Measurements from ENCODE around the gene RPUSD1. TPM values are rescaled to one million over a fixed set of nuclear protein-coding genes. Genes with fewer than 3 reads are reported as not detected.

The RPUSD1 gene
- total RNA-seq, 1 experiment from 2014 or later = 48.6 TPM

DNA sequence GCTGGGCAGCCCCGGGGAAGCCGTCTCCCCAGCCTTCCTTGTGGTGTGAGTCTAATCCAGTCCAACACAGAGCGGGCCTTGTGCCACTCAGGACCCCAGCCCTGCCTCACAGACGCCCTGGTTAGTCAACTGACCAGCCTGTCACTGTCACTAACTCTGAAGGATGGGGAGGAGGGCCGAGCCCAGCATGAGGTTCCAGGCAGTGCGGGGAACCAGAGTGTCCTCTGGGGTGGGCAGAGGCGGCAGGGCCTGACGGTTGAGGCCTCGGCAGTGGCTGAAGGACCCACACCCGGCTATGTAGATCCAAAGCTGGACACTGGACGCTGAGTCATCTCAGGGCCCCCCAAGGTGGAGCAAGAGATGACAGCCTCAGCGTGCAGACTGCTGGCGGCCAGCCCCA is 8.6 kb downstream of the RPUSD1 start:
- H3K27me3 Mint-ChIP-seq (ENCODE audit: low read depth) = peaks cover 31% of the 10 kb centered on the region
- Histone ChIP-seq H2BK5ac (ENCODE audit: insufficient read length, low read length) (no peak overlapping the region), H3K9me3 (ENCODE audit: control insufficient read depth, low read depth, low read length) (no peaks in the 10 kb centered on the region), H4K8ac (replicated peaks; ENCODE audit: insufficient read length, low read depth, low read length) (no peak overlapping the region), H3K23ac (ENCODE audit: insufficient read length, low read depth, low read length) (no peak overlapping the region), H2BK15ac (ENCODE audit: low read depth, low read length) (no peak overlapping the region), H3K56ac (ENCODE audit: insufficient read length, low read depth, low read length) (no peak overlapping the region), H2BK12ac (ENCODE audit: insufficient read length, low read depth, low read length) (no peak overlapping the region), H4K20me1 (ENCODE audit: control insufficient read depth, insufficient read depth, insufficient read length) (peaks cover 3% of the 10 kb centered on the region), H3K9ac (ENCODE audit: extremely low read depth, insufficient read length, low read length) (no peak overlapping the region), H3K14ac (ENCODE audit: insufficient read depth, low read length) (no peak overlapping the region), H4K91ac (ENCODE audit: insufficient read length, low read depth, low read length) (no peak overlapping the region), H3K4me2 (ENCODE audit: insufficient read depth, insufficient read length, low read length) (no peak overlapping the region), H3K79me1 (ENCODE audit: insufficient read depth, low read depth, low read length, poor library complexity, severe bottlenecking) (no peaks in the 10 kb centered on the region), H2BK120ac (ENCODE audit: low read depth, low read length, poor library complexity, severe bottlenecking) (no peak overlapping the region), H3K23me2 (ENCODE audit: insufficient read length, low read depth, low read length, poor library complexity, severe bottlenecking) (no peaks in the 10 kb centered on the region), H3K4me1 (ENCODE audit: insufficient read depth, low read length) (no peaks in the 10 kb centered on the region), H2AK5ac (ENCODE audit: insufficient read length, low read length) (no peak overlapping the region), H2BK20ac (ENCODE audit: low read depth, low read length, poor library complexity, severe bottlenecking) (no peak overlapping the region), H3K18ac (ENCODE audit: insufficient read length, low read depth, low read length) (no peak overlapping the region), H3K27ac (ENCODE audit: insufficient read length, low read depth, low read length) (no peak overlapping the region), H3K27me3 (ENCODE audit: insufficient read depth, low read length) (no peaks in the 10 kb centered on the region; the same call in 1 of the 2 replicates), H3K79me2 (ENCODE audit: insufficient read depth, low read length) (no peaks in the 10 kb centered on the region), H2AFZ (ENCODE audit: low read length) (no peak overlapping the region), H3K4ac (ENCODE audit: low read depth, low read length) (no peak overlapping the region), H4K5ac (ENCODE audit: insufficient read length, low read depth, low read length) (no peak overlapping the region), H3T11ph (ENCODE audit: low read length) (no peak overlapping the region)
- H3K9me3 Mint-ChIP-seq = no peaks in the 10 kb centered on the region
- no peak overlapping the region for H3K4me3 Mint-ChIP-seq
- DNase-seq = no peak
- TF ChIP-seq, protein P1, sequence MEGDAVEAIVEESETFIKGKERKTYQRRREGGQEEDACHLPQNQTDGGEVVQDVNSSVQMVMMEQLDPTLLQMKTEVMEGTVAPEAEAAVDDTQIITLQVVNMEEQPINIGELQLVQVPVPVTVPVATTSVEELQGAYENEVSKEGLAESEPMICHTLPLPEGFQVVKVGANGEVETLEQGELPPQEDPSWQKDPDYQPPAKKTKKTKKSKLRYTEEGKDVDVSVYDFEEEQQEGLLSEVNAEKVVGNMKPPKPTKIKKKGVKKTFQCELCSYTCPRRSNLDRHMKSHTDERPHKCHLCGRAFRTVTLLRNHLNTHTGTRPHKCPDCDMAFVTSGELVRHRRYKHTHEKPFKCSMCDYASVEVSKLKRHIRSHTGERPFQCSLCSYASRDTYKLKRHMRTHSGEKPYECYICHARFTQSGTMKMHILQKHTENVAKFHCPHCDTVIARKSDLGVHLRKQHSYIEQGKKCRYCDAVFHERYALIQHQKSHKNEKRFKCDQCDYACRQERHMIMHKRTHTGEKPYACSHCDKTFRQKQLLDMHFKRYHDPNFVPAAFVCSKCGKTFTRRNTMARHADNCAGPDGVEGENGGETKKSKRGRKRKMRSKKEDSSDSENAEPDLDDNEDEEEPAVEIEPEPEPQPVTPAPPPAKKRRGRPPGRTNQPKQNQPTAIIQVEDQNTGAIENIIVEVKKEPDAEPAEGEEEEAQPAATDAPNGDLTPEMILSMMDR (conservative IDR thresholded peaks at IDR 0.05) = no peak
- H3K27ac Mint-ChIP-seq = no peak overlapping the region
- H3K4me1 Mint-ChIP-seq = no peaks in the 10 kb centered on the region
- no CpG with 5 or more reads among the region's 13 CpGs for WGBS (ENCODE audit: extremely low coverage, insufficient read length, low lambda C conversion rate)
- no peaks in the 10 kb centered on the region for H3K36me3 Mint-ChIP-seq (ENCODE audit: insufficient read depth in 1 of 3, low read depth in 3 of 3)

Data from H9 (cell line).